ENCODE data around the gene COLEC11.
"Not testable (repeated sequence)": the region's sequence is repeated elsewhere in the genome, so short reads cannot be mapped to it uniquely, and the experiment has no call there.

COLEC11 gene

DNA sequence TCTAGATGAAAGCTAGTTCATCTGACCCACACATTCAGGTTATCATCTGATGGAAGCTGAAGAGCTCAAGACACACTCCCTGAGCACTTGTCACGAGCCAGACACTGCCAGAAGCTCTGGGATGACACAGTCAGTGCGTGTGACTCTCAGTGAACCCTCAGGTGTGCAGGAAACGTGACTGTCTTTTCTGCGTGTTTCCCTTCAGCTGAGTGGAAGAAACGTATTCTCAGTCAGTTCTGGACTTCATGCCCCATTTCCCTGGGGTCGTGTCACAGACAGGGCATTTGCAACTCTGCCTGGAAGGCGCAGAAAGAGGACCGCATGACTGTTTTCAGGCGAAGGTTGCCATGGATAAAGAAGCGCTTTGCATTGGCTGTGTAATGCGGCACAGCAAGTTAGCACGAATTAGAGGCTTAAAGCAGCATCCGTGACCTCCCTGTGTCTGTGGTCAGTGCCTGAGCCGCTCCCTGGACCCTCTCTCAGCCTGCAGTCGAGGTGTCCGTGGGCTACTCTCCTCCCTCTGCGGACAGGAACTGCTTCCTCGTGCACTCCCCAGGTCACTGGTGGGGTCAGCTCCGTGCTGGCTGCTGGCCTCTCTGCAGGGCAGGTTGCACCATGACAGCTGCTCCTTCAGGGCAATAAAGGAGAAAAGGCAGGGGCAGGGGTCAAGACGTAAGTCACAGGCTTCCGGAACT is 59.8 kb downstream of the COLEC11 start:
- Histone ChIP-seq H3K4me1 (ENCODE audit: control insufficient read depth, insufficient read depth, low read length) (peaks cover 12% of the 10 kb centered on the region), H3K9ac (ENCODE audit: low read depth, low read length) (no peak overlapping the region), H3K4me3 (ENCODE audit: low read length) (no peak overlapping the region), H3K36me3 (ENCODE audit: insufficient read depth, low read length) (no peaks in the 10 kb centered on the region), H3K9me3 (replicated peaks; ENCODE audit: low read length) (no peaks in the 10 kb centered on the region), H3K27me3 (ENCODE audit: control insufficient read depth, insufficient read depth, low read length) (peaks cover 14% of the 10 kb centered on the region), H3K4me2 (ENCODE audit: low read length) (no peak overlapping the region)

DNA sequence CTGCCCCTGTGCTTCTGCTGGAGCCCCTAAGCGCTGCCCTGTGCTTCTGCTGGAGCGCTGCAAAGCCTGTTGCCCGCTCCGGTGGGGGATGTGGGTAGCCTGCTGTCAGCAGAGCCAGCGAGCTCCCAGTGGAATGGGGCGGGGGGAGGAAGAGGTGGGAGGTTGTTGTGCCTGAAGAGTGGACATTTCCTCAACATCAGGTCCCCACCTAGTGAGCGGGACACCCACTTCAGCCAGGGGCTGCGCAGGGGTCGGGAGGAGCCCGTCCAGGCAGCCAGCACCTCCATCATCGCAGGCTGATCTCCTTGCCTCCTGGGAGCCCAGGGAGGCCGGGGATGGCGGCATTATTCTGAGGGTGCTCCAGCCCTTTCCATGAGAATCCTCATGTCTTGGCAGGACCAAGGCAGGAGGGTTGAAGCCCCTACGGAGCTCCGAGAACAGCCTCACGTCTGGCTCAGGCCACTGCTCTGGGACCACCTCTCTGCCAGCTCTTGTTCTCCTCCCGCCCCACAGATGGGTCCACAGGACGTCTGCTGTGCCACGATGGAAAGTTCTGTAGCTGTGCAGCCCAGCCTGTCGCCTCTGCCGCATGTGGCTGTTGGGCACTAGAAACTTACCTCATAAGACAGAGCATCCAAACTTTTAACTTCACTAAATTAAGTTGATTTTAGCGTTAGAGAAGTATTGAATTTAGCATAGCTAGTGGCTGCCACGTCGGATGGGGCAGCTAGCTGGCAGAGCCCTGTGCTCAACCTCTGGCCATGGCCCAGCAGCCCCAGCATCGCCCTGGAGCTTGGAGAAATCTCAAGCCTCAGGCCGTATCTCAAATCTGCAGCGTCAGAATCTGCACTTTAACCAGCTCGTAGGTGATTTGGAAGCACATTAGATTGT is 61.2 kb downstream of the COLEC11 start:
- no peak overlapping the region for H3K9ac ChIP-seq (ENCODE audit: low read depth, low read length)
- no peaks in the 10 kb centered on the region for H3K9me3 ChIP-seq (replicated peaks; ENCODE audit: low read length)
- H3K27me3 ChIP-seq (ENCODE audit: control insufficient read depth, insufficient read depth, low read length) = peaks cover 14% of the 10 kb centered on the region
- H3K4me1 ChIP-seq (ENCODE audit: control insufficient read depth, insufficient read depth, low read length) = peaks cover 9% of the 10 kb centered on the region
- H3K36me3 ChIP-seq (ENCODE audit: insufficient read depth, low read length) = no peaks in the 10 kb centered on the region
- no peak overlapping the region for H3K4me3 ChIP-seq (ENCODE audit: low read length)
- H3K4me2 ChIP-seq (ENCODE audit: low read length) = no peak overlapping the region

DNA sequence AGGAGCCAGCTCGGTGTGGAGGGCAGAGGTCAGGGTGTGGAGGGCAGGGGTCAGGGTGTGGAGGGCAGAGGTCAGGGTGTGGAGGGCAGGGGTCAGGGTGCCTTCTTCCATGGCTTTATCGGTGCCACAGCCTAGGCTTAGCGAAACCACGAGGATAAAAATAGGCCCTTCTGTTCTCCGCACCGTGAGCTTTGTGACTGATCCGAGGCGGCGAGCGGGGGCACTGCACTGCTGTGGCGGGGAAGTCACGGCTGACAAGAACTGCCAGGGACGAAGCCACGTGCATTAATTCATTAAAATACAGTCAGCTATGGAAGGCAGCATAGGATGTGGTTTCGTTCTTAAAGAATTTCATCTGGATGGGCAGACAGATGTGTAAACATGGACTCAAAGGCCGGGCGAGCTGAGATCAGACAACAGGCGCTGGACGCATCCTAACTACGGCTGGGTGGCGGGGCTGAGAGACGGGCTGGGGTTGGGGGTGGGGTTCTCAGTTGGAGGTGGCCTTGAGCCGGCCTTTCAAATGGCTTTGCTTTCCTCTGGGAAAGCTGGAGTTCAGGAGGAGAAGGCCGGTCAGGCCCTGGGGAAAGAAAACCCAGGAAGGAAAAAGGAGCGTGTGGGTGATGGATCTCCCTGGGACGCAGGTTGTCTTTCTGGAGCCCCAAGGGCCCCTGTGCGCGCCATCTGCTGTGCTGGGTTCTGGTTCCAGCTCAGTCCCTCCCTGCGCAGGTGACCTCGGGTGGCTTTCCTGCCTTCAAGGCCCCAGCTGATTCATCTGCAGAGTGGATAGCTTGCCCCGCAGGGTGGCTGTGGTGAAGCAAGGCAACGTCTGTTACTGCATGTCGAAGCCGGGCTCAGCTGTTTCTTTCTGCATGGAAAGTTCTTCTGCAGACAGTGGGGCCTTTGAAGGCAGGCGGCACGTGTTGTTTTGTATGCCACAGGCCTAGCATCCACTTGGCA is 62.1 kb downstream of the COLEC11 start:
- Histone ChIP-seq H3K4me2 (ENCODE audit: low read length) (no peak overlapping the region), H3K36me3 (ENCODE audit: insufficient read depth, low read length) (no peaks in the 10 kb centered on the region), H3K9ac (ENCODE audit: low read depth, low read length) (no peak overlapping the region), H3K4me3 (ENCODE audit: low read length) (no peak overlapping the region), H3K27me3 (ENCODE audit: control insufficient read depth, insufficient read depth, low read length) (peaks cover 14% of the 10 kb centered on the region), H3K4me1 (ENCODE audit: control insufficient read depth, insufficient read depth, low read length) (peaks cover under 1% of the 10 kb centered on the region), H3K9me3 (replicated peaks; ENCODE audit: low read length) (no peaks in the 10 kb centered on the region)

DNA sequence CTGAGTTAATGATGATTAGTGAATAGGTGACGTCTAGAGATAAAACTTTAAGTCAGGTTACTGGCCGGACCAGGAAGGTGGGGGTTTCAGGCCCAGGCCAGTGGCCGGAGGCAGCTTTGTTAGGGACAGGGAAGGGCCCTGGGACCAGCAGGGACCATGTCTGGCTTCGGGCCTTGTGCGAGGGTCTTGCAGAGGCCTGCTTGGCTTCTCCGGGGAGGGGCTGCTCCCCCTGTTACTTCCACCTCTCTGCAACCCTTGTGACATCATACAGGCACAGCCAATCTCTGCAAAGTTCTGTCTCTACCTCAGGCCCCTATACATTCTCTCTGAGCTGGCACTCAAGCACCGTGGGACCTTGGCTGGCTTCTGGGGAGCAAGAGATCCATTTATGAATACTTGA is 63.0 kb downstream of the COLEC11 start, which contains the start of gene ALLC:
ALLC (plus strand) TSS at position 320 of the 400 bp plus-strand sequence. CDS start 12,958 bp downstream, outside the sequence.
- Histone ChIP-seq H3K4me3 (ENCODE audit: low read length) (no peak within 1 kb of the TSS), H3K4me2 (ENCODE audit: low read length) (no peak within 1 kb of the TSS), H3K36me3 (ENCODE audit: insufficient read depth, low read length) (no peaks in the 10 kb centered on the region), H3K4me1 (ENCODE audit: control insufficient read depth, insufficient read depth, low read length) (no peaks in the 10 kb centered on the region), H3K27me3 (ENCODE audit: control insufficient read depth, insufficient read depth, low read length) (peaks cover 14% of the 10 kb centered on the region), H3K9me3 (replicated peaks; ENCODE audit: low read length) (no peaks in the 10 kb centered on the region), H3K9ac (ENCODE audit: low read depth, low read length) (no peak within 1 kb of the TSS)

DNA sequence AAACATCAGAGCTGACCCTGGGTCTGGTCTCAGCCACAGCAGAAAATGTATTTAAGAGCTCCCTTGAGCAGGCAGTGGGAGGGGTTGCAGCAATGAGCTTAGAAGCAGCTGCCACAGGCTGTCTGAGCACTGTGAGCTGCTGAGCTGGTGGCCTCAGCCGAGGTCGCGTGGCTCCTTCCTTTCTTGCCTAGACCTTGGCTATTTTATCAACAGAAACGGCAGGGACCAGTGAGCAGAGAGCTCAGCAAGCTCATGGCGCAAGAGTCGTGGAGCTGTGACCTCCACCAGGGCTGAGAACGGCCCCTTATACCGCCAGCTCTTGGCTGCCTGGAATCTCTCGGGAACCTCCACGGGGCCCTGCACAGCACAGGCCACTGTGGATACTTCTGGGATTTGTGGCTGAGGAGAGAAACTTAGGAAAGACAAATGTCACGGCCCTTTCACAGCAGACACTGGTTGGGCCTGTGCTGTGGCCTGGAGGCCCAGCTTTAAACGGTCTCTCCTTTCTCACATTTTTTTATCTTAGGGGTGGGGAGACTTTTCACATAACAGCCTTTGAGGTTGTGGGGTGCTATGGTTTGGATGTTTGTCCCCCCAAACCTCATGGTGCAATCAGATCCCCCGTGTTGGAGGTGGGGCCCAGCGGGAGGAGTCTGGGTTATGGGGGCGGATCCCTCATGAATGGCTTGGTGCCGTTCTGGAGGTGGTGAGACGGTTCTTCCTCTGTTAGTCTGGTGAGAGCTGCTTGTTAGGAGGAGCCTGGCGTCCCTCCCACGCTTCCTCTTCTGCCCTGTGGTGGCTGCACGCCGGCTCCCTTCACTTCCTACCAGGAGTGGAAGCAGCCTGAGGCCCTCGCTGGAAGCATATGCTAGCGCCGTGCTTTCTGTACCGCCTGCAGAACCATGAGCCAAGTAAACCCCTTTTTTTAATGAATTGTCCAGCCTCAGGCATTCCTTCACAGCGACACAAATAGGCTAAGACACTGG is 64.8 kb downstream of the COLEC11 start:
- peak overlapping the region; percentile 34 for H3K4me2 ChIP-seq (ENCODE audit: low read length)
- no peak overlapping the region for H3K4me3 ChIP-seq (ENCODE audit: low read length)
- H3K4me1 ChIP-seq (ENCODE audit: control insufficient read depth, insufficient read depth, low read length) = no peaks in the 10 kb centered on the region
- H3K27me3 ChIP-seq (ENCODE audit: control insufficient read depth, insufficient read depth, low read length) = peaks cover 6% of the 10 kb centered on the region
- no peaks in the 10 kb centered on the region for H3K36me3 ChIP-seq (ENCODE audit: insufficient read depth, low read length)
- H3K9me3 ChIP-seq (replicated peaks; ENCODE audit: low read length) = no peaks in the 10 kb centered on the region
- H3K9ac ChIP-seq (ENCODE audit: low read depth, low read length) = no peak overlapping the region

DNA sequence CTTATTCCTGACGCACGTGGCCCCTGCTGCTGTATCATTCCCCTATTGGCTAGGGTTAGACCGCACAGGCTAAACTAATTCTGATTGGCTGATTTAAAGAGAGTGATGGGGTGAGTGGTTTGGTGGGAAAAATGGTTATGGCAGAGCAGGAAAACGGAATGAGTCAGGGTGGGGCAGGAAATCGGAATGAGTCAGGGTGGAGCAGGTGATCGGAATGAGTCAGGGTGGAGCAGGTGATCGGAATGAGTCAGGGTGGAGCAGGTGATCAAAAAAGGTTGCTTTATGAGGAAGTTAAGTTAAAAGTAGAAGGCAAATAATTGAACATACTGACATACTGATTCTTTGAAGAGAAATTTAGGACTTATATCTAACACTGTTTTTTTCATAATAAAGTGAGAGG is 65.7 kb downstream of the COLEC11 start:
- not testable (repeated sequence) for H3K27me3 ChIP-seq (ENCODE audit: control insufficient read depth, insufficient read depth, low read length); H3K4me3 ChIP-seq (ENCODE audit: low read length); H3K9me3 ChIP-seq (replicated peaks; ENCODE audit: low read length); H3K36me3 ChIP-seq (ENCODE audit: insufficient read depth, low read length); H3K4me2 ChIP-seq (ENCODE audit: low read length); H3K4me1 ChIP-seq (ENCODE audit: control insufficient read depth, insufficient read depth, low read length); H3K9ac ChIP-seq (ENCODE audit: low read depth, low read length)

DNA sequence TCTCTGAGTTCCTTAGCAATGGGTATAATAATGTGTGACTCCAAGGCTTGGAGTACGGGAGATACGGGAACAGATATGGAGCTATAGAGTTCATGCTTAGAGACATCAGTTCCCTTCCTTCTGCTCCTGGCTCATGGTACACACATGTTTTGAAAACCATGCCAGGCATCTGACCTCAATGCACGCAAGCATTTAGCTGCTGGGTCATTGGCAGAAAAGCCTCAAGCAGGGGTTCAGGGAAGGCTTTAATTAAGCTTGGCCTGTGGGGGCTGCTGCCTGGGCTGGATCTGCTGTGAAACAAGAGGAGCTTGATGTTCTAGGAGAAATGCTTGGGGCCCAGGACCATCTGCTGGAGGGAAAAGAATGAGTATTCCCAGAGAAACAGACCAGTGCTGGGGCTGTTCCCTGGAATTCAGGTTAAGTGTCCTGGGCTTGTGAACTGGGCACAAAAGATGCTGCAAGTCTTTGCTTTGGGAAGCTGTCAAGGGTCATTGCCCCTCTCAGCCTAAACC is 66.3 kb downstream of the COLEC11 start:
- peaks cover 4% of the 10 kb centered on the region for H3K27me3 ChIP-seq (ENCODE audit: control insufficient read depth, insufficient read depth, low read length)
- no peaks in the 10 kb centered on the region for H3K36me3 ChIP-seq (ENCODE audit: insufficient read depth, low read length)
- no peak overlapping the region for H3K4me3 ChIP-seq (ENCODE audit: low read length)
- H3K9ac ChIP-seq (ENCODE audit: low read depth, low read length) = no peak overlapping the region
- no peak overlapping the region for H3K4me2 ChIP-seq (ENCODE audit: low read length)
- no peaks in the 10 kb centered on the region for H3K9me3 ChIP-seq (replicated peaks; ENCODE audit: low read length)
- no peaks in the 10 kb centered on the region for H3K4me1 ChIP-seq (ENCODE audit: control insufficient read depth, insufficient read depth, low read length)

DNA sequence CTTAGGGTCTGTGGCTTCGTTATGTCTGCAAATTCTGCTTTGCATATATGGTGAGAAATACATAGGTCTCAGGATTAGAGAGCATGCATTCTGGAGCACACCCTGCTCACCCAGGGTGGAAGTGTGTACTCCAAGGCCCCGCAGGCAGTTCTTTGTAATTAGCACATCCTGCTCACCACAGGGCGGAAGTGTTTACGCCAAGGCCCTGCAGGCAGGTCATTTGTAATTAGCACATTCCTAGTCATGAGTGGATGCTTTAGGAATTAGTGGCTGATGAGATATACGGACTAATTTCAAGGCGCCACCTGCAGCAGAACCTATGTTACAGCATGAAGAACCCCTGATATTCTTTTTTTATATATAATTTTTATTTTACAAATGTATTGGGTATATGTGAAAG is 67.3 kb downstream of the COLEC11 start:
- no peaks in the 10 kb centered on the region for H3K4me1 ChIP-seq (ENCODE audit: control insufficient read depth, insufficient read depth, low read length)
- no peaks in the 10 kb centered on the region for H3K9me3 ChIP-seq (replicated peaks; ENCODE audit: low read length)
- no peak overlapping the region for H3K4me3 ChIP-seq (ENCODE audit: low read length)
- no peaks in the 10 kb centered on the region for H3K36me3 ChIP-seq (ENCODE audit: insufficient read depth, low read length)
- no peak overlapping the region for H3K4me2 ChIP-seq (ENCODE audit: low read length)
- H3K9ac ChIP-seq (ENCODE audit: low read depth, low read length) = no peak overlapping the region
- no peaks in the 10 kb centered on the region for H3K27me3 ChIP-seq (ENCODE audit: control insufficient read depth, insufficient read depth, low read length)

DNA sequence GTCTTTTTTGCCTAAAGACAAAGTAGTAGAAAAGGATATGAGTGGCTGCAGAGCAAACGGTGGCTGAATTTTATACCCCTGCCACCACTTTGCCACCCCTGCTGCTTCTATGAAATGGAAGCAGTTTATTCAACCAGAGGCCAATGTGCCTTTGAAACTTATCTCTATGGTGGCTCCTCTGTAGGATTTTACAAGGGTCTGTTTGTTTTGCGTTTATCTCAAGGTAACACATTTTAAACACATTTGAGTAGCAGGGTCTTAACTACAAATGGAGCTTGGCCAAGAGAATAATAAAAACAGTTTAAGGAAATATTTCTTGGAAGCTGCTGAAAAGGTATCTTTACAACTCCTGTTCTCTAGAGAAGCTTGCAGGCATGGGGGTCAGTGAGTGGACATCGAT is 69.2 kb downstream of the COLEC11 start:
- Histone ChIP-seq H3K36me3 (ENCODE audit: insufficient read depth, low read length) (no peaks in the 10 kb centered on the region), H3K27me3 (ENCODE audit: control insufficient read depth, insufficient read depth, low read length) (no peaks in the 10 kb centered on the region), H3K4me2 (ENCODE audit: low read length) (no peak overlapping the region), H3K9me3 (replicated peaks; ENCODE audit: low read length) (no peaks in the 10 kb centered on the region), H3K4me1 (ENCODE audit: control insufficient read depth, insufficient read depth, low read length) (no peaks in the 10 kb centered on the region), H3K9ac (ENCODE audit: low read depth, low read length) (no peak overlapping the region), H3K4me3 (ENCODE audit: low read length) (no peak overlapping the region)

DNA sequence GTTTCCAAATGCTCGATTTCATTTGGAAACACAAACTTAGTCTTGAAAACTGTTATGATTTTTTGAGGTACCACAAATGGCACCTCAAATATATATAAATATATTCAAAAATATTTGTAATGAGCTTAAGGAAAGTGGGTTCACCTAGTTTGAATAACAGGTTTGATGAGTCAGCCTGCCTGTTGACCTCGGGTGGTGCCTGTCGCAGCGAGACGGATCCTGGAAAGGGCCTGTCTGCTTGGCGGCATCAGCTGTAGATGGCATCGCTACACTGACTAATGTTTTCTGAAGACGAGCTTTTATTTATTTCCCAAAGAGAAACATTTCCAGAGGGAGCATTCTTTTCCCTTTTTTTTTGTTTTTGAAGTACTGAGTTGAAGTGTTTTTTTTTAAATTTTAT is 70.0 kb downstream of the COLEC11 start:
- H3K4me3 ChIP-seq (ENCODE audit: low read length) = no peak overlapping the region
- H3K36me3 ChIP-seq (ENCODE audit: insufficient read depth, low read length) = no peaks in the 10 kb centered on the region
- no peak overlapping the region for H3K9ac ChIP-seq (ENCODE audit: low read depth, low read length)
- H3K9me3 ChIP-seq (replicated peaks; ENCODE audit: low read length) = no peaks in the 10 kb centered on the region
- H3K4me1 ChIP-seq (ENCODE audit: control insufficient read depth, insufficient read depth, low read length) = no peaks in the 10 kb centered on the region
- no peak overlapping the region for H3K4me2 ChIP-seq (ENCODE audit: low read length)
- no peaks in the 10 kb centered on the region for H3K27me3 ChIP-seq (ENCODE audit: control insufficient read depth, insufficient read depth, low read length)
